ENCODE results near the gene THSD7A. TPM values are rescaled to one million over a fixed set of nuclear protein-coding genes. Genes with fewer than 3 reads are reported as not detected.

Gene THSD7A
- total RNA-seq, 1 donor from 2014 or later: 3.5 TPM

- no peaks in the 10 kb centered on the region for H3K36me3 Mint-ChIP-seq (ENCODE audit: low read depth, unreplicated experiment)
- H3K4me1 ChIP-seq (ENCODE audit: insufficient read depth, low read length): no peaks in the 10 kb centered on the region
- H3K79me2 ChIP-seq (ENCODE audit: insufficient read depth, low read length): no peaks in the 10 kb centered on the region
- no peaks in the 10 kb centered on the region for H4K20me1 ChIP-seq (ENCODE audit: insufficient read depth, low read length)
- FAIRE-seq: no peak
- H3K27me3 ChIP-seq (ENCODE audit: insufficient read depth, low read length): no peaks in the 10 kb centered on the region
- H3K9me3 Mint-ChIP-seq (ENCODE audit: unreplicated experiment): no peaks in the 10 kb centered on the region
- H3K9me3 ChIP-seq (ENCODE audit: insufficient read depth, low read depth, low read length): no peaks in the 10 kb centered on the region
- no peaks in the 10 kb centered on the region for H3K27me3 Mint-ChIP-seq (ENCODE audit: low read depth, unreplicated experiment)
- H3K4me2 ChIP-seq (ENCODE audit: low read length): no peak overlapping the region
- DNase-seq (ENCODE audit: low read depth): no peak
- H3K27ac Mint-ChIP-seq (ENCODE audit: unreplicated experiment): peak overlapping the region; percentile 54
- H3K4me1 Mint-ChIP-seq (ENCODE audit: low read depth, unreplicated experiment): peaks cover 5% of the 10 kb centered on the region
- no peak overlapping the region for H3K4me3 Mint-ChIP-seq (ENCODE audit: unreplicated experiment)
- no peak overlapping the region for H3K4me3 ChIP-seq (ENCODE audit: insufficient read depth, low read depth, low read length)
- TF ChIP-seq, protein P1, sequence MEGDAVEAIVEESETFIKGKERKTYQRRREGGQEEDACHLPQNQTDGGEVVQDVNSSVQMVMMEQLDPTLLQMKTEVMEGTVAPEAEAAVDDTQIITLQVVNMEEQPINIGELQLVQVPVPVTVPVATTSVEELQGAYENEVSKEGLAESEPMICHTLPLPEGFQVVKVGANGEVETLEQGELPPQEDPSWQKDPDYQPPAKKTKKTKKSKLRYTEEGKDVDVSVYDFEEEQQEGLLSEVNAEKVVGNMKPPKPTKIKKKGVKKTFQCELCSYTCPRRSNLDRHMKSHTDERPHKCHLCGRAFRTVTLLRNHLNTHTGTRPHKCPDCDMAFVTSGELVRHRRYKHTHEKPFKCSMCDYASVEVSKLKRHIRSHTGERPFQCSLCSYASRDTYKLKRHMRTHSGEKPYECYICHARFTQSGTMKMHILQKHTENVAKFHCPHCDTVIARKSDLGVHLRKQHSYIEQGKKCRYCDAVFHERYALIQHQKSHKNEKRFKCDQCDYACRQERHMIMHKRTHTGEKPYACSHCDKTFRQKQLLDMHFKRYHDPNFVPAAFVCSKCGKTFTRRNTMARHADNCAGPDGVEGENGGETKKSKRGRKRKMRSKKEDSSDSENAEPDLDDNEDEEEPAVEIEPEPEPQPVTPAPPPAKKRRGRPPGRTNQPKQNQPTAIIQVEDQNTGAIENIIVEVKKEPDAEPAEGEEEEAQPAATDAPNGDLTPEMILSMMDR (IDR thresholded peaks at IDR 0.05; ENCODE audit: insufficient read depth, low read depth, low read length): no peak
- no peak for TF ChIP-seq EZH2 (IDR thresholded peaks at IDR 0.05; ENCODE audit: insufficient read depth, low read length)
- no peak overlapping the region for H2AFZ ChIP-seq (ENCODE audit: low read depth, low read length)
- no peak overlapping the region for H3K27ac ChIP-seq (ENCODE audit: low read depth, low read length)
- H3K36me3 ChIP-seq (ENCODE audit: insufficient read depth, low read length): no peaks in the 10 kb centered on the region
- H3K9ac ChIP-seq (ENCODE audit: low read length): no peak overlapping the region
These were observed 208.8 kb downstream of the THSD7A start for GRCh38 chr7:11623093-11623678.

DNA sequence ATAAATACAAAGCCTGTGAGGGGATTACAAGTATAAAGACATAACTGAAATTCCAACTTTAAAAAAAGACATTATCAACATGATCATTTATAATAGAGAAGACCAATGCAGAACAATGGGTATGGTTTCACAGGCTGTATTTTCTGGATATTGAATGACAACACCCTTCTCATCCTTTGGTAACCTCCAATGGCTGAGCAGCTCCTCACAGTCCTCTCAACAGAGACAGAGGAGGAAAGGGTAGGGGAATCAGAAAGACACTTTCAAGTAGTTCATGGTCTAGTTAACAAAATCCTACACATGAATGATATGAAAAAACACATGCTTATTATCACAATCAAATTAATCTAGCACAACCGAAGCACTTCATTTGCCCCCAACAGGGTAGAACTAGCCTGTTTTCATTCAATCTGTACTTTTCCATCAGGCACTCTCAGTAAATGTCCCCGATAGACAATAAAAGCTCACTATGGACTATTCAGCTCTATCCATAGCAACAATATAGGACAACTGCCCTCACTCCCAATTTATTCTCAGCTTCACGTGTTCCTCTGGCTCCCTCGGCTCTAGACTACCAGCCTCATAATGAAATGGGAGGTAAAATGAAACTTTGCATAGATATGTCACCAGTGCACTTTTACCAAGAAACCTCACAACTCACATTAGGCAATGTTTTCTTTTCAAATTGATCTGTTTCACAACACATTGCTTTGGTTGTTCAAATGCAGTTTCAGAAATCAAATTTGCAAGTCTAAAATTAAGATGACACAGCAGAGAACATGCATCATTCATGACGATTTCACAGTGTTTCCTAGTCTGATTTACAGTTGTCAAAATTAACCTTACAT, 211.4 kb downstream of the THSD7A start:
- H3K27me3 Mint-ChIP-seq (ENCODE audit: low read depth, unreplicated experiment): no peaks in the 10 kb centered on the region
- TF ChIP-seq EZH2 (IDR thresholded peaks at IDR 0.05; ENCODE audit: insufficient read depth, low read length): no peak
- TF ChIP-seq, protein P1 (IDR thresholded peaks at IDR 0.05; ENCODE audit: insufficient read depth, low read depth, low read length): no peak
- no peaks in the 10 kb centered on the region for H3K9me3 ChIP-seq (ENCODE audit: insufficient read depth, low read depth, low read length)
- H3K9ac ChIP-seq (ENCODE audit: low read length): no peak overlapping the region
- no peaks in the 10 kb centered on the region for H3K36me3 Mint-ChIP-seq (ENCODE audit: low read depth, unreplicated experiment)
- H3K79me2 ChIP-seq (ENCODE audit: insufficient read depth, low read length): no peaks in the 10 kb centered on the region
- H3K27me3 ChIP-seq (ENCODE audit: insufficient read depth, low read length): no peaks in the 10 kb centered on the region
- H3K4me1 Mint-ChIP-seq (ENCODE audit: low read depth, unreplicated experiment): peaks cover 2% of the 10 kb centered on the region
- H3K4me3 ChIP-seq (ENCODE audit: insufficient read depth, low read depth, low read length): no peak overlapping the region
- FAIRE-seq (no peak), DNase-seq (ENCODE audit: low read depth) (no peak)
- no peak overlapping the region for H3K4me2 ChIP-seq (ENCODE audit: low read length)
- no peaks in the 10 kb centered on the region for H3K4me1 ChIP-seq (ENCODE audit: insufficient read depth, low read length)
- no peak overlapping the region for H2AFZ ChIP-seq (ENCODE audit: low read depth, low read length)
- no peak overlapping the region for H3K4me3 Mint-ChIP-seq (ENCODE audit: unreplicated experiment)
- H3K36me3 ChIP-seq (ENCODE audit: insufficient read depth, low read length): no peaks in the 10 kb centered on the region
- H3K27ac Mint-ChIP-seq (ENCODE audit: unreplicated experiment): no peak overlapping the region
- no peaks in the 10 kb centered on the region for H3K9me3 Mint-ChIP-seq (ENCODE audit: unreplicated experiment)
- H3K27ac ChIP-seq (ENCODE audit: low read depth, low read length): no peak overlapping the region
- no peaks in the 10 kb centered on the region for H4K20me1 ChIP-seq (ENCODE audit: insufficient read depth, low read length)

DNA sequence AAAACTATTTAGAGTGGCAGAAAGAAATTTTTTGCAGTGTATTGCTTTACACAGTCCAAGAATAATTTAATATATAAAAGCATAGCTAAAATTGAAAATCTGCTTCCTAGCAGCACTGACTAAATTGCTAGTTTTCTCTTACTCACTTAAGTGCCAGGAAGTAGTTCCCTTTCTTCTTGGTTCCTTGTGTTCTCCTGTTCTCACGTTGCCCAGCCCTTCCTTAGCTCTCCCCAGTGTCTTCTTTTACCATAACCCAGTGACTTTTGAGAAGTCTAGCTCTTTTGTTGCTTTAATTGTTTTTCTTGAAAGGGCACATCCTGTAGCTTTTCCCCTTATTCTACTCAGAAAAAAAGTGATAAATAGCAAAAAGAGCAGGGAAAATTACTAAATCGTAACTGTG, 215.5 kb downstream of the THSD7A start:
- H3K27me3 Mint-ChIP-seq (ENCODE audit: low read depth, unreplicated experiment): no peaks in the 10 kb centered on the region

More for the DNA sequence above, 215.5 kb downstream of the THSD7A start:
- Histone ChIP-seq H3K27ac (ENCODE audit: low read depth, low read length) (no peak overlapping the region), H3K4me2 (ENCODE audit: low read length) (no peak overlapping the region), H3K79me2 (ENCODE audit: insufficient read depth, low read length) (no peaks in the 10 kb centered on the region), H3K9me3 (ENCODE audit: insufficient read depth, low read depth, low read length) (no peaks in the 10 kb centered on the region), H3K36me3 (ENCODE audit: insufficient read depth, low read length) (no peaks in the 10 kb centered on the region), H3K4me3 (ENCODE audit: insufficient read depth, low read depth, low read length) (no peak overlapping the region), H2AFZ (ENCODE audit: low read depth, low read length) (no peak overlapping the region), H4K20me1 (ENCODE audit: insufficient read depth, low read length) (no peaks in the 10 kb centered on the region), H3K27me3 (ENCODE audit: insufficient read depth, low read length) (no peaks in the 10 kb centered on the region), H3K9ac (ENCODE audit: low read length) (no peak overlapping the region), H3K4me1 (ENCODE audit: insufficient read depth, low read length) (no peaks in the 10 kb centered on the region)
- TF ChIP-seq, protein P1 (IDR thresholded peaks at IDR 0.05; ENCODE audit: insufficient read depth, low read depth, low read length): no peak
- no peak for TF ChIP-seq EZH2 (IDR thresholded peaks at IDR 0.05; ENCODE audit: insufficient read depth, low read length)
- H3K4me3 Mint-ChIP-seq (ENCODE audit: unreplicated experiment): no peak overlapping the region
- DNase-seq (ENCODE audit: low read depth): no peak
- no peak for FAIRE-seq
- no peak overlapping the region for H3K27ac Mint-ChIP-seq (ENCODE audit: unreplicated experiment)
- H3K4me1 Mint-ChIP-seq (ENCODE audit: low read depth, unreplicated experiment): no peaks in the 10 kb centered on the region
- no peaks in the 10 kb centered on the region for H3K9me3 Mint-ChIP-seq (ENCODE audit: unreplicated experiment)
- no peaks in the 10 kb centered on the region for H3K36me3 Mint-ChIP-seq (ENCODE audit: low read depth, unreplicated experiment)
